Heart left ventricle (tissue), 16 donors: ENCODE data around the gene ZBTB7B. TPM values are rescaled to one million over a fixed set of nuclear protein-coding genes. Genes with fewer than 3 reads are reported as not detected.

Source experiments
- ATAC-seq, 4 donors: fragments of 200-7000 bp; cut with Tn5 transposase; one replicate each; pipeline ENCODE4 v1.9.1; 2020 to 2022; ENCODE audit warnings: moderate library complexity in 4 of 4, mild to moderate bottlenecking in 3 of 4, moderate number of reproducible peaks in 1 of 4
- DNase-seq, 5 donors: peaks; one replicate each; pipeline ENCODE4 v3.0.0-alpha.2; 2020
- H3K27ac ChIP-seq, 12 donors: fragments of 200-600 bp; sonication (generic) in 4 of 12; one replicate each; pipeline versions ENCODE4 v1.5.0 to v1.8.0; 2016 to 2022; ENCODE audit warnings: mild to moderate bottlenecking in 2 of 12
- H3K27me3 ChIP-seq, 9 donors: fragments of 200-600 bp; sonication (generic) in 2 of 9; one replicate each; pipeline versions ENCODE4 v1.5.1 to v1.8.0; 2016 to 2022; ENCODE audit warnings: mild to moderate bottlenecking in 3 of 9
- H3K36me3 ChIP-seq, 9 donors: fragments of 200-600 bp; sonication (generic) in 2 of 9; one replicate each; pipeline versions ENCODE4 v1.5.0 to v1.8.0; 2018 to 2022; ENCODE audit warnings: mild to moderate bottlenecking in 2 of 9
- H3K4me1 ChIP-seq, 12 donors: fragments of 200-600 bp; sonication (generic) in 4 of 12; one replicate each; pipeline versions ENCODE4 v1.5.0 to v1.8.0; 2016 to 2022; ENCODE audit warnings: mild to moderate bottlenecking in 3 of 12
- H3K4me3 ChIP-seq, 12 donors: fragments of 200-600 bp; sonication (generic) in 4 of 12; one replicate each; pipeline versions ENCODE4 v1.5.0 to v1.8.0; 2017 to 2022; ENCODE audit warnings: mild to moderate bottlenecking in 9 of 12, moderate library complexity in 4 of 12
- H3K9me3 ChIP-seq, 12 donors: fragments of 200-600 bp; sonication (generic) in 4 of 12; one replicate each; pipeline versions ENCODE4 v1.5.0 to v1.8.0; 2016 to 2022; ENCODE audit warnings: mild to moderate bottlenecking in 1 of 12
- POLR2A ChIP-seq, 2 donors: fragments of 450-650 bp; IDR thresholded peaks; one replicate each; pipeline ENCODE4 v1.6.1; 2017; ENCODE audit warnings: antibody characterized with exemption in 2 of 2, mild to moderate bottlenecking in 2 of 2, moderate library complexity in 2 of 2
- WGBS, 4 donors: extraction: QIAGEN DNeasy Blood & Tissue Kit in 2 of 4; methylation state at CpG; one replicate each; pipeline versions ENCODE4 v1.1.5 to v1.1.7; 2013 to 2018; 5-methylcytosine and 5-hydroxymethylcytosine counted together
- intact Hi-C, 10 donors: fragments of 100-400 bp; cut with DNase I; formaldehyde crosslinking; loops; one replicate each; pipeline versions ENCODE4 v1.11.1 to v1.14.2; 2022
- polyA plus RNA-seq, 2 donors: library from polyadenylated mRNA; stranded (reverse); fragments of 200-250 nt; gene quantifications; one replicate each; pipeline ENCODE4 v1.2.3, GENCODE V29; 2013
- total RNA-seq, 9 donors: library from RNA; depleted of rRNA in 2 of 9; stranded (reverse); fragments of >200 nt in 2 of 9; fragmentation: NEBNext Ultra II Directional in 3 of 9; extraction: Animal tissue kit (Norgen Biotek cat#: 25700) in 3 of 9; gene quantifications; one replicate each; pipeline versions ENCODE4 v1.1.0 to v1.2.4, GENCODE V29; 2016 to 2023
- TF ChIP-seq, protein P1 (sequence below), 12 donors: fragments of 200-600 bp; sonication (generic) in 4 of 12; IDR thresholded peaks; one replicate each; pipeline versions ENCODE4 v1.5.0 to v1.8.0; 2018 to 2022; ENCODE audit warnings: antibody characterized with exemption in 12 of 12, mild to moderate bottlenecking in 5 of 12
- donor health status: ischemic (EF 13 %, LVEDD 7.1; RV severe dilation, severe dysfunction).
- donor health status: healthy with polysubstance abuse.
- donor health status: DM: no; HTN: yes; CAD: no.
- donor health status: DM: no; HTN: no; CAD: no.
- donor health status: ischemic (EF 25% LVEDD 6.9; RV normal size, moderate dysfunction).
- donor health status: ischemic (EF 25% LVEDD 5.7; RV mildly dilated, moderate dysfunction).
- donor health status: healthy.
- donor health status: DM: yes; HTN: yes; CAD: no.
- donor health status: ischemic (EF 35%, LVEDD 5.7; RV mildly dilated, moderate dysfunction).
- donor health status: nonischemic (EF 11% LVEDD 7.7; RV severe dilation, severe dysfunction).
- donor health status: DM: yes; HTN: yes; CAD: no.
- donor health status: PGD.
- donor health status: ischemic (EF 29% LVEDD 5.4; RV normal size, mild dysfunction).
- donor health status: nonischemic (EF 23%, LVEDD 6.1; RV moderate dilation, normal function).

Gene ZBTB7B
- total and polyA plus RNA-seq, 11 donors, result 29.5 to 103 (median 46.6) TPM

DNA sequence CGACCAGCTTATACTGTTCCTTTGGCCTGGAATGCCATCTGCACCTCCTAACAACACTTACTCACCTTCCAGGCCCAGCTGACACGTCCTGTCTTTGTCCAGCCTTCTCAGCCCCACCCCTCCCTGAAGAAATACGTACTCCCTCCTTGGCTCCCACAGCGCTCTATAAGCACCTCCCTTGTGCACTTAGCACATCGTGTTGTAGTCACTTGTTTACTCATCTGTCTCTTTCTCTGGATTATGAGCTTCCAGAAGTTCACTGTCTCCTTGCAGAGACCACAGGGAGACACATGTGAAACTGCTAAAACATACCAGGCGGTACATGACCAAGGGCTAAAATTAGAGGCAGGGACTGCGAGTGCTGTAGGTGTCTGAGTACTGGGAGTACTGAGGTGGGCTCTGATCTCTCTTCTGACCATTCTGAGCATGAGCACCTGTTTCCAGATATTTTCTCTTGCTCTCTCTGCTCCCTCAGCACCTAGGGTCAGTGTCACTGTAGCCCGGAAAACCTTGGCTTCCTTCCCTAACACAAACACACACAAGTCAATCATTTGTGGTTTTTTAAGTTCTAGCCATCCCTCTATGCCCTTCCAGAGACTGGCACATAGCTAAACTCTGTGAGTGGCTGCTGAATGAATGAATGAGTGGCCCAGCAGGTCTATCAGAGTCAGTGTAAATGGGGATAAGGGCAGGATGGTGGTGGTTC is 36.2 kb downstream of the ZBTB7B start:
- TF ChIP-seq, protein P1, sequence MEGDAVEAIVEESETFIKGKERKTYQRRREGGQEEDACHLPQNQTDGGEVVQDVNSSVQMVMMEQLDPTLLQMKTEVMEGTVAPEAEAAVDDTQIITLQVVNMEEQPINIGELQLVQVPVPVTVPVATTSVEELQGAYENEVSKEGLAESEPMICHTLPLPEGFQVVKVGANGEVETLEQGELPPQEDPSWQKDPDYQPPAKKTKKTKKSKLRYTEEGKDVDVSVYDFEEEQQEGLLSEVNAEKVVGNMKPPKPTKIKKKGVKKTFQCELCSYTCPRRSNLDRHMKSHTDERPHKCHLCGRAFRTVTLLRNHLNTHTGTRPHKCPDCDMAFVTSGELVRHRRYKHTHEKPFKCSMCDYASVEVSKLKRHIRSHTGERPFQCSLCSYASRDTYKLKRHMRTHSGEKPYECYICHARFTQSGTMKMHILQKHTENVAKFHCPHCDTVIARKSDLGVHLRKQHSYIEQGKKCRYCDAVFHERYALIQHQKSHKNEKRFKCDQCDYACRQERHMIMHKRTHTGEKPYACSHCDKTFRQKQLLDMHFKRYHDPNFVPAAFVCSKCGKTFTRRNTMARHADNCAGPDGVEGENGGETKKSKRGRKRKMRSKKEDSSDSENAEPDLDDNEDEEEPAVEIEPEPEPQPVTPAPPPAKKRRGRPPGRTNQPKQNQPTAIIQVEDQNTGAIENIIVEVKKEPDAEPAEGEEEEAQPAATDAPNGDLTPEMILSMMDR (IDR thresholded peaks at IDR 0.05), result no peak
- no peak for TF ChIP-seq POLR2A (IDR thresholded peaks at IDR 0.05)
- 52 to 67% (median 55%) methylated on average over 8 of the region's 8 CpGs for WGBS, 4 donors

DNA sequence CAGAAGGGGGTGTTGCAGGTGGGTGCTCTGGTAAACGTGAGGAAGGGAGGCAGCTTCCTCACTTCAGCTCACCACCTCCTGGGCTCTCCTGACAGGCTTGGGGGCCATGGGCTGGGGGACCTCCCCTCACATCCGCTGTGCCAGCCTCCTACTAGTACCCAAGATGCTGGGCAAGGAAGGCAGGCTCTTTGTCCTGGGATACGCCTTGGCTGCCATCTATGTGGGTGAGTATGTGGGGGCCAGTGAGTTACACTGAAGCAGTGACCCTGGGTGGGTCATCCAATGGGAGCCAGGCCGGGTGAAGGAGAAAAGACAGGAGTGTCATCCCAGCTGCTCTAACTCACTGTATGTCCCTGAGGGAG is 36.7 kb downstream of the ZBTB7B start:
- intact Hi-C loops, result no loop called here
- no peaks in the 10 kb centered on the region for H3K27me3 ChIP-seq
- no peaks in the 10 kb centered on the region for H3K9me3 ChIP-seq
- no peak for ATAC-seq
- 74 to 90% (median 82%) methylated on average over 3 to 4 of the region's 4 CpGs for WGBS, 4 donors
- DNase-seq, result no peak
- TF ChIP-seq POLR2A (IDR thresholded peaks at IDR 0.05), result no peak
- TF ChIP-seq, protein P1 (IDR thresholded peaks at IDR 0.05), result no peak
- peaks cover 0 to 34% (median 0%) of the 10 kb centered on the region in 12 donors for H3K4me1 ChIP-seq
- no peaks in the 10 kb centered on the region for H3K36me3 ChIP-seq
- H3K27ac ChIP-seq, result no peak overlapping the region
- no peak overlapping the region for H3K4me3 ChIP-seq

More for the DNA sequence above, 36.2 kb downstream of the ZBTB7B start:
- no peaks in the 10 kb centered on the region for H3K9me3 ChIP-seq
- H3K27ac ChIP-seq, result no peak overlapping the region
- ATAC-seq, result peak in 3 of 4 donors; percentile 29 to 36 (median 30)
- peaks cover 0 to 29% (median 0%) of the 10 kb centered on the region in 12 donors for H3K4me1 ChIP-seq
- DNase-seq, result no peak
- no peak overlapping the region for H3K4me3 ChIP-seq
- H3K36me3 ChIP-seq, result no peaks in the 10 kb centered on the region
- no peaks in the 10 kb centered on the region for H3K27me3 ChIP-seq
- intact Hi-C loops, result no loop called here

DNA sequence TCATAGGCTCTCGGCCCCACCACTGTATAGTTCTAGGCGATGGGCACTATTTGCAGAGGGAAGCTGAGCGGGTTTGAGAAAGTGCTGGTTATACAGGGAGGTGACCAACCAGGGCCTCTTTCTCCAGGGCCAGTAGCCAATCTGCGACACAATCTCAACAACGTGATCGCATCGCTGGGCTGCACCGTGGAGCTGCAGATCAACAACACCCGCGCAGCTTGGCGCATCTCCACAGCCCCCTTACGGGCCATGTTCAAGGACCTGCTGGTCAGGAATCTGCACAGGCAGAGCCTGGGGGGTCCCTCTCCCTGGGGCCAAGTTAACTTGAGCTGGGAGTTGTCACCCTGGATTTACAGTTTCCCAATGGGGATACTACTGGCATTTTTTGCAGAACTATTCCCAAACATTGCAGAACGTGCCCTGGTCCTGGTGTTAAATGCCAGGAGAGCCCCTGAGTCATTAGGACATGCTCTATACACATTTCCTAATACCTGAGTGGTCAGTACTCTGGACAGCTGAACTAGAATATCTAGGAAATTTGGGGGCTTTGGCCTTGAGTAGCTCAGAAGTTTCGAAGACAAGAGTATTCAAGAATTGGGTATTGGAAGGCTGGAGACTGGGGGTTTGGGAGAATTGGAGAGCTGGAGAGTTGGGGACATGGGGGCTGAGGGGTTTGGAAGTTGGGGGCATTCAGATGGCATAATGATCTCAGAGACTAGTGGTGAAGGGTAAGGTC is 37.9 kb downstream of the ZBTB7B start:
- no peaks in the 10 kb centered on the region for H3K27me3 ChIP-seq
- peaks cover 0 to 42% (median 10%) of the 10 kb centered on the region in 12 donors for H3K4me1 ChIP-seq
- H3K27ac ChIP-seq, result no peak overlapping the region
- no peaks in the 10 kb centered on the region for H3K9me3 ChIP-seq
- no peak for DNase-seq
- intact Hi-C loops, result no loop called here
- no peaks in the 10 kb centered on the region for H3K36me3 ChIP-seq
- ATAC-seq, result no peak
- WGBS, 4 donors, result 82 to 91% (median 90%) methylated on average over 14 of the region's 14 CpGs
- TF ChIP-seq, protein P1 (IDR thresholded peaks at IDR 0.05), result no peak
- TF ChIP-seq POLR2A (IDR thresholded peaks at IDR 0.05), result no peak
- H3K4me3 ChIP-seq, result no peak overlapping the region

DNA sequence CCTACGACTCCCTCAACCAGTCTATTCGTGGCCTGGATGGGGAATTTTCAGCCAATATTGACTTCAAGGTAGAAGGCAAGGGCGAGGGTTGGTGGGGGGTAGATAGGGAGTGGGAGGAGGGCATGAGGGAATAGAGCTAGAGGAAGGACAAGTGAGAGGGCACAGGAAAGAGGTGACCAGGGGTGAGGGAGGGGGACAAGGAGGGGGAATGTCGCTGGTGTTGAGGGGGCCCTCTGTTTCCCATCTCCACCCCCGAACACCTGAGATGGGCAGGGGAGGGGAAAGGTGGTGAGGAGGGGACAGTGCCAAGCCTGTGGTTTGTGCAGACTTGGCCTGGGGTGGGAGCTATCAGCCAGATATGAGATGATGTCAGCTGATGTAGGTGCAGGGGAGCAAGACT is 40.2 kb downstream of the ZBTB7B start:
- peaks cover 0 to 27% (median 10%) of the 10 kb centered on the region in 12 donors for H3K4me1 ChIP-seq
- H3K27ac ChIP-seq, result no peak overlapping the region
- H3K27me3 ChIP-seq, result no peaks in the 10 kb centered on the region
- WGBS, 4 donors, result 80 to 84% (median 82%) methylated on average over 5 of the region's 5 CpGs
- intact Hi-C loops, result no loop called here
- H3K36me3 ChIP-seq, result no peaks in the 10 kb centered on the region
- no peaks in the 10 kb centered on the region for H3K9me3 ChIP-seq
- TF ChIP-seq, protein P1 (IDR thresholded peaks at IDR 0.05), result no peak
- no peak for TF ChIP-seq POLR2A (IDR thresholded peaks at IDR 0.05)
- H3K4me3 ChIP-seq, result no peak overlapping the region
- no peak for DNase-seq
- no peak for ATAC-seq
